CD1c-positive myeloid dendritic cell (primary cell): ENCODE results near the gene EHMT2.
"Not testable (repeated sequence)": the region's sequence is repeated elsewhere in the genome, so short reads cannot be mapped to it uniquely, and the experiment has no call there.

Experiments used
- DNase-seq: peaks from one replicate; pipeline ENCODE4 v3.0.0-alpha.2; 2016; ENCODE audit errors: extremely low spot score

Gene EHMT2

DNA sequence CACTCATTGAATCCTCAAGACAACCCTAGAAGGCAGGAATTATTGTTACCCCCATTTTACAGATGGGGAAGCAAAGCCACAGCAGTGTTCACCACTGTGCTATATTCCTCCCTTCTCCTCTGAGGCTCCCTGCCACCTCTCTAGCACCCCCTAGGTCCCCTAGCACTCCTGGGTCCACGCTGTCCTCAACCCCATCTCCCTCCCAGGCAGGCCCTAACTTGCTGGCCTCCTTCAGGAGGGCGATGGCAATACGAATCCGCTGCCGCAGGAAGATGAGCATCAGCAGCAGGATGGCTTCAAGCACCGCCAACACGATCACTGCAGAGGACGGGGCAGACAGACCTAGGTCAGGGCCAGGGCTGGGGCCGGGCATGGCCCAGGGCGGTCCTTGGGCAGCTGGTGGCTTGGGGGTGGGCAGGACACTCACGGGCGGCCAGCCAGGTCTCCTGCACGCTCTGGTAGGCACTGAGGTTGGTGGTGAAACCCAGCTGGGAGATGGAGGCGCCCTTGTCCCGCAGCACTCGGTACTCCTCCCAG, 27.0 kb downstream of the EHMT2 start:
- no peak for DNase-seq

DNA sequence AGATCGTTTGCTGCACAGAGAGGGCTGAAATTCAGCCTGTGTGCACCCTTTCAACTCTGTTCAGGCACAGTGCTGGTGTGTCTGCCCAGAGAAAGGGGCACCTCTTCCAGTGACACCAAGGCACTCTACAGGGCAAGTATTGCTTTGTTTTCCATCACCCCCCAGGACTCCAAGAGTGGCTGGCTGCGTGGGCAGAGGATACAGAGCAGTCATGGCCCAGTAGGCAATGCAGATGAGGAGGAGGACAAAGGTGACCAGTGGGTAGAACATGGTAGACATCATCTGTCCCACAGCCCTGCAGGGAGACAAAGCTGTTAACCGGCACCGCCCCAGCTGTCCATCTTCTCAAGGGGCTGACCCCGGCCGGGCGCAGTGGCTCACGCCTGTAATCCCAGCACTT, 28.2 kb downstream of the EHMT2 start:
- DNase-seq, result no peak

DNA sequence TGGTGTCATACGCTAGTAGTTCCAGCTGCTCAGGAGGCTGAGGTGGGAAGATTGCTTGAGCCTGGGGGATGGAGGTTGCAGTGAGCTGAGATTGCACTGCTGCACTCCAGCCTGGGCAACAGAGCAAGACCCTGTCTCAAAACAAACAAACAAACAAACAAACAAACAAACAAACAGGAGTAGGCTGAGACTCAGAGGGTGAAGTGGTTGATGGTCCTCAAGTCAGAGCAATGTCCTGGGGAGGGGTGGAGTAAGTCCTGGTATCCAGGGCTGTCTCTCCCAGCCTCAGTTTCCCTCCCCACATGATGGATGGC, 28.9 kb downstream of the EHMT2 start:
- DNase-seq, result not testable (repeated sequence)

DNA sequence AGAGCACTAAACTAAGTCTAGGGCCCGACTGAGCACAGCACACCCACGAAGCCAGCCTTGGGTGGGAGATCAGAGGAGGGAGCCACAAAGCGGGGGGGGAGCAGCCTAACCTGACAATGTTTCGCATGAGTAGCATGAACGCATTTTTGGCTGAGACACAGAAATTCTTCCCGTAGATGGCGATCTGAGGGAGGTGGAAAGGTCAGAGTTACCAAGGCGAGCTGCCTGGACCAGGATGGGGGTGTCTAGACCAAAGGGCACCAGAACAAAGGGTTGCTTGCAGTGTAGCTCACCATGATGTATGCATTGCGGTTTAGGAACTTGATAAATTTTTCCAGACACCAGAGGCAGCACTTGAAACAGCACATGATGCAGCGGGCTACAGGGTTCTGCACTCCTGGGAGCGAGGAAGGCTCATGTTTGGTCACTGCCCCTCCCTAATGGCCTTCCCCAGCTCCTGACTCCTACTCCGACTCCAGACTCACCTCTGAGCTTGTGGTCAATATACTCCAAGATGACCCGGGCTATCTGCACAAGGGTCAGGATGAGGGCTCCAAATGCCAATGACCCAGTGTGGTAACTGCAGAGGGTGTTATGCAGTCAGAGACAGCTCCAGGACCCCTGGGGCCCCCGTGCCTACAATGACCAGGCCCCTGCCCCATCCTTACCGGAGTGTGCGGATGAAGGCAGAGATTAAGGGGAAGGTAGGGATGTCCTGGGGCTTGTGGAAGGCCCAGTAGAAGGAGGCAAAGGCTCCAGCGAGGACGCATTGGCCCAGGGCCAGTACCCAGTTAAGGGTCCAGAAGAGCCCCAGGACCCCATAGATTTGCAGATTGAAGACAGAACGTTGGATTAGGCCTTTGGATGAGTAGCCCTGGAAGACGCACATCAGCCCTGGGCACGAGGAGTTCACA, 32.0 kb downstream of the EHMT2 start:
- DNase-seq, result no peak

DNA sequence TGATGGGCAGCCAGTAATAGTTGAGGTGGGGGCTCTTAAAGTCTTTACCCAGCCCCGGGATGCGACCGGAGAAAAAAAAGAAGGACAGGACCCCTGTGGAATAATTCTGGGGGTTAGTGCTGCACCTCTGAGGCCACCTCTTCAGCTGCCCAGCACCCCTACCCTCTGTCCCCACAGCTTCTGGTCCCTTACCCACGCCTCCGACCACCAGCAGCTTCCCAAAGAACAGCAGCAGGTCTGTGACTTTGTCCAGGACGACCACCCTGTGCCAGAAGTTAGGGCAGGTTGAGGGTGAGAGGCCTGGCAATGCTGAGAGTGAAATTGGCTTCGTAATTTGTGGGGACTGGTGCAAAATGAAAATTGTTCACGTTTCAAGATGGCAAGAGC, 32.7 kb downstream of the EHMT2 start:
- no peak for DNase-seq

DNA sequence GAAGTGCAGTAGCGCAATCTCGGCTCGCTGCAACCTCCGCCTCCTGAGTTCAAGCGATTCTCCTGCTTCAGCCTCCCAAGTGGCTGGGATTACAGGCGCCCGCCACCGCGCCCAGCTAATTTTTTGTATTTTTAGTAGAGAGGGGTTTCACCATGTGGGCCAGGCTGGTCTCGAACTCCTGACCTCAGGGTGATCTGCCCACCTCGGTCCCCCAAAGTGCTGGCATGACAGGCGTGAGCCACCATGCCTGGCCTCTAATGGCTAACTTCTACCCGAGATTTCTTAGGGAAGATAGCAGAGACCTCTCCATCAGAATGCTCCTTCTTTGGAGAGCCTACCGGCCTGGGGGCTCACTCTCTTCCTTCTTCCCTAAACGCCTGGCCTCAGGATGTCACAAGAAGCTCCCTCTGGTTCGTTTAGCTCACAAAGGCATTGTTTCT, 33.4 kb downstream of the EHMT2 start:
- DNase-seq, result not testable (repeated sequence)

DNA sequence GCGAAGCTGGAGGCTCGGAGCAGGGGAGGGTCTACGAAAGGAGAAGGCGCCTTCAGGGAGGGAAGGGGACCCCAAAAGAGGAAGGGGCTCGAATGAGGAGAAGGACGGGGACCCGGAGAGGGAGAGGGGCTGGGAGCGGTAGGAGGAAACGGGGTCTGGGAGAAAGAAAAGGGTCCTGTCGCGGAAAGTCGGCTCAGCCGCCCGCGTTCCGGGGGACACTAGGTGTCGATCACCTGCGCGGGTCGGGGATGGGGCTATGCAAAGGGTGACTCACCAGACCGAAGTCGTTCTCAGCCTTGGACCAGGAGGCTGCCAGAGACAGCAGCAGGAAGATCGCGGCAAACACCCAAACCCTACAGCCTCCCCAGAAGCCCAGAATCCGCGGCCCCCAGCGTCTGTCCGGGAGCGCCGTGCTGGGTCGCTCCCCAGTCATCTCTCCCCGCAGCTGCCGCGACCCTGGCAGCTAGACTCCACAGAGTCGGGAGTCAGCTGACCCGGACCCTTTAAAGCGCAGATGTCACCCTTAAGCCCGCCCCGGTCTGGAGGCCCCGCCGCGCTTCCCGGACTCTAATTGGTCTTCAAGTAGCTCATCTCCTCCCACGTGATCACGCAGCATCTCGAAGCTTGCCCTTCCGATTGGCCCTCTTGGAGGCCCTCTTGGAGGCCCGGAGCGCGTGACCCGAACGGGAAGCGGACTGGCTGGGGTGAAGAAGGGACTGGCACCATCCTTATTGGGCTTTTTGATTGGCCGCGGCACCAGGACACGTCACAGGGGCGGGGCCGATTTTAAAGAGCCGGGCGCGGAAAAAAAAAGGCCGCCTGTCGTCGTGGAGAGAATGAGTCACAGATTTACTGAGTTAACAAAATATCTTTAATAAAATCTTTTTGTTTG, 34.9 kb downstream of the EHMT2 start, which contains the start of gene NEU1:
TSS of gene NEU1 (minus strand) at position 478 of the 892 bp plus-strand sequence. CDS start at position 433, 45 bp downstream.
- DNase-seq, result peak; percentile 100

DNA sequence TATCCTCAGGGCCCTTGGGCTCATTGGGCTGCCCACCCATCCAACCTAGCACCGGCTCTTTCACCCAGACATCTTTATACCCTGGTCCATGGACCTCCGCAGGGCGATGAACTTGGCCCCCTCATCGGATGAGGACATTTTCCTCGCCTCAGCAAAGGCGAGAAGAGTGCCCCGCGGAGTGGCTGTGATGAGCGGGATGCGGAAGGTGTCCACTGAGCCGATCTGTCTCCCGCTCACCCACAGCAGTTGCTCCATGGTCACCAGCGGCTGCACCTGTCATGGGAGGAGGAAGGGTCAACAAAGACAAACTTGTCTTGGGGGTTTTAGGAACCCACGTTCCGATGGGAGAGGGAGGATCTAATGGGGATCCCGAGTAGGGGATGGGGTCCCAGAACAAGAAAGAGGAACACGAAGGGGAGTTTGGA, 35.6 kb downstream of the EHMT2 start:
- no peak for DNase-seq

DNA sequence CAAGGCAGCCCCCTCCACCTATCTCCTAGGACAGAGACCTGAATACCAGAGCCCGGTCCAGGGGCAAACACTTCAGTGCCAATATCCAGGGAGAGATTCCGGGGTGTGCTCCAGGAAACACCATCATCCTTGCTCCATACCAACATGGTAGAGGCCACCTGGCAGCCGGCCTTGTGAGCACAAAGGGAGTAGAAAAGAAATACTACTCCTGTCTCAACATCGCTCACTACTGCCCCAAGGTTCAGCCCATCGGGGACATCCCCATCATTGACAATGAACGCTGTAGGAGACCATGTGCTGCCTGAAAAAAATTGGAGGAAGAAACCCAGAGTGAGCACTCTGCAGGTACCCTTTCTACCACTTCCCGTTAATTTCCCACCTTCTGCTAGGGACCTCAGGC, 36.3 kb downstream of the EHMT2 start:
- no peak for DNase-seq

DNA sequence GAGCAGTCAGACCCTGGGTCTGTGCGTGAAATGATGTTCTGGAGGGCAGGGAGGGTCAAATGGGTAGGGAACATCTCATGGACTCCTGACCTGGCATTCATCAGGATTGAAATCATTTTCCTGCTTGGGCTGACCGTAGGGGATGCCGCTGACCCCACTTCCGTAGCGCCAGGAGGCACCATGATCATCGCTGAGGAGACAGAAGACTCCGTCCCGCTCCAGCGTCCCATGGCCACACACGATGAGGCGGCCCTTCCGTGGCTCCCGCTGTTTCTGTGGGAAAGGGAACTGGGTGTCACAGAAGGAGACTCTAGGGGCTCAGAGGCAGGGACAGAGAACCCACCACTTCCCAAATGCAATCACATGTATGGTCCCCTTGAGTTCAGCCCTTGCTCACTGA, 37.1 kb downstream of the EHMT2 start:
- no peak for DNase-seq

DNA sequence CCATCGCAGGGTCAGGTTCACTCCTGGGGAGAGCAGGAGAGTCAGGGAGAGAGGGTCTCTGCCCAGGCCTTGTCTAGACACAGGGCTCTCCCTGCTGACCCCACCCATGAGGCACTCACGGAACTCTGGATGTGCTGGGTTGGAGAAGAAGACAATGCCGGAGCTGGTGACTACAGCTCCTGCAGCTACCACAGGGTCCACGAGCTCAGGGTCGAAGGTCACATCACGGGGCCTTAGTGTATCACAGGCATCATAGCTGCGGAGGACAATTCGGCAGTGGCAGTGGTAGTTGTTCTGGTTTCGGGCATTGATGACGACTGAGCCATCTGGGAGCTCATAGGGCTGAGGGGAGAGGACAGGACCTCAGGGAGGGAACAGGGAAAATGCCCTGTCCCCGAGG, 37.6 kb downstream of the EHMT2 start:
- DNase-seq, result no peak

DNA sequence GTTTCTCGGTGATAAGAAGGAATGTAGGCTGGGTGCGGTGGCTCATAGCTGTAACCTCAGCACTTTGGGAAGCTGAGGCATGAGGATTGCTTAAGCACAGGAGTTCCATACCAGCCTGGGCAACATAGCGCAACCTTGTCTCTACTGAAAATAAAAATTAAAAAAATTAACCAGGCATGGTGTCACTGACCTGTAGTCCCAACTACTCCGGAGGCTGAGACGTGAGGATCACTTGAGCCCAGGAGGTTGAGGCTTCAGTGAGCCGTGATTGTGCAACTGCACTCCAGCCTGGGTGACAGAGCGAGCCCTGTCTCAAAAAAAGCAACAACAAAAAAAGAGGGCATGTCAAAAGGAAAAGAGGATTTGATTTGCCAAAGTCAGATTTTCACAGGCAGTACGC, 38.8 kb downstream of the EHMT2 start:
- DNase-seq, result no peak

DNA sequence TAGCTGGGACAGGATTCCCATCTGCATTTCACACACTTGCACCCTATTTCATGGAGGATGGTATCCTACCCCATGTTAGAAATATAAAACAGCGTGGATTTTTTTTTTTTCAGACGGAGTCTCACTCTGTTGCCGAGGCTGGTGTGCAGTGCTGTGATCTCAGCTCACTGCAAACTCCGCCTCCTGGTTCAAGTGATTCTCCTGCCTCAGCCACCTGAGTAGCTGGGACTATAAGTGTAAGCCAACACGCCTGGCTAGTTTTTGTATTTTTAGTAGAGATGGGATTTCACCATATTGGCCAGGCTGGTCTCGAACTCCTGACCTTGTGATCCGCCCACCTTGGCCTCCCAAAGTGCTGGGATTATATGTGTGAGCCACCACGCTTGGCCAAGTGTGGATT, 39.7 kb downstream of the EHMT2 start:
- not testable (repeated sequence) for DNase-seq

DNA sequence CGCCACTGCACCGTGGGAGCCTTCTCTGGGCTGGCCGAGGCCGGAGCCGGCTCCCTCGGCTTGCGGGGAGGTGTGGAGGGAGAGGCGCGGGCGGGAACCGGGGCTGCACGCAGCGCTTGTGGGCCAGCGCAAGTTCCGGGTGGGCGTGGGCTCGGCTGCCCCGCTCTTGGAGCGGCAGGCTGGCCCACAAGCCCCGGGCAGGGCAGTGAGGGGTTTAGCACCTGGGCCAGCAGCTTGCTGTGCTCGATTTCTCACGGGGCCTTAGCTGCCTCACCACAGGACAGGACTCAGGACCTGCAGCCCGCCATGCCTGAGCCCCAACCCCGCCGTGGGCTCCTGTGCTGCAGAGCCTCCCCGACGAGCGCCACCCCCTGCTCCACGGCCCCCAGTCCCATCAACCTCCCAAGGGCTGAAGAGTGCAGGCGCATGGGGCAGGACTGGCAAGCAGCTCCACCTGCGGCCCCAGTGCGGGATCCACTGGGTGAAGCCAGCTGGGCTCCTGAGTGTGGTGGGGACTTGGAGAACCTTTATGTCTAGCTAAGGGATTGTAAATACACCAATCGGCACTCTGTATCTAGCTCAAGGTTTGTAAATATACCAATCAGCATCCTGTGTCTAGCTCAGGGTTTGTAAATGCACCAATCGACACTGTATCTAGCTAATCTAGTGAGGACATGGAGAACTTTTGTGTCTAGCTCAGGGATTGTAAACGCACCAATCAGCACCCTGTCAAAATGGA, 45.3 kb downstream of the EHMT2 start:
- not testable (repeated sequence) for DNase-seq

DNA sequence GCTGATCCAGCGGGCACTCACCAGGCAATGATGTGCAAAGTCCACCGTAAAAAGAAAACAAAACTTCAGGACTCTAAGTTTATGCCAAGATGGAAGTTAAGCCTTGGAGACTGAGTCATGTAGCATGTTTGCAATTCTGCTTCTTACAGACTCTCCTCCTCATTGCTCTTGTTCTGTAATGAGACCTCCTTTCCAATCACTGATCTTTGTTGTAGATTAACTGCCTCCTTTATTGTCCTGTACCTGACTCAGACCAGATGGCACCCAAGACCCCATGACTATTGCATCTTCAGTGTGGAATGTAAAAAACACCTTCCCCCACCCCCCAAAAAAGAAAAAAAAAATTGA, 46.0 kb downstream of the EHMT2 start:
- DNase-seq, result no peak

DNA sequence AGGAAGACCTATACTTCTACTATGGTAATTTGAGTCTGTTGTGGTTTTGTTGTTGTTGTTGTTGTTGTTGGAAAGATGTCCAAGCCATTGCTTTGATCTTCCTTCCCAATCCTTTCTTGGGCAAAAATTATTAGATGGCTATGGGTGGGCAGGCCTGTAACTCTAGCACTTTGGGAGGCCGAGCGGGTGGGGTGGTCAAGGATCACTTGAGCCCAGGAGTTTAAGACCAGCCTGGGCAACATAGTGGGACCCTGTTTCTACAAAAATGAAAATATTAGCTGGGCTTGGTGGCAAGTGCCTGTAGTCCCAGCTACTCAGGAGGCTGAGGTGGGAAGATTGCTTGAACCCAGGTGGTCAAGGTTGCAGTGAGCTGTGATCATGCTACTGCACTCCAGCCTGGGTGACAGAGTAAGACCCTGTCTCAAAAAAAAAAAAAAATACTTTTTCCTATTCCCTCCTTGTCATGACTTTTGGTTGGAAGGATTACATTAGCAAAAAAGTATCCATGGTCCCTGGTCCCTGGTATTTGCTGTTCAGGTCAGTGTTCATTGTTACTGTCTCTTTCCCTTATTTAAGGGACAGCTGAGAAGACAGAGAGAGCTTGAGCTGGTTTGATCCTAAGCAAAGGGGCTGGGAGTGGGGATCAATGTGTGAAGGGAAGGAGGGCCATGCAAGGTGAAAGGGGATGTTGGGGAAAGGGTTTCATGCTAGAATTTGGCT, 46.6 kb downstream of the EHMT2 start:
- DNase-seq, result no peak

DNA sequence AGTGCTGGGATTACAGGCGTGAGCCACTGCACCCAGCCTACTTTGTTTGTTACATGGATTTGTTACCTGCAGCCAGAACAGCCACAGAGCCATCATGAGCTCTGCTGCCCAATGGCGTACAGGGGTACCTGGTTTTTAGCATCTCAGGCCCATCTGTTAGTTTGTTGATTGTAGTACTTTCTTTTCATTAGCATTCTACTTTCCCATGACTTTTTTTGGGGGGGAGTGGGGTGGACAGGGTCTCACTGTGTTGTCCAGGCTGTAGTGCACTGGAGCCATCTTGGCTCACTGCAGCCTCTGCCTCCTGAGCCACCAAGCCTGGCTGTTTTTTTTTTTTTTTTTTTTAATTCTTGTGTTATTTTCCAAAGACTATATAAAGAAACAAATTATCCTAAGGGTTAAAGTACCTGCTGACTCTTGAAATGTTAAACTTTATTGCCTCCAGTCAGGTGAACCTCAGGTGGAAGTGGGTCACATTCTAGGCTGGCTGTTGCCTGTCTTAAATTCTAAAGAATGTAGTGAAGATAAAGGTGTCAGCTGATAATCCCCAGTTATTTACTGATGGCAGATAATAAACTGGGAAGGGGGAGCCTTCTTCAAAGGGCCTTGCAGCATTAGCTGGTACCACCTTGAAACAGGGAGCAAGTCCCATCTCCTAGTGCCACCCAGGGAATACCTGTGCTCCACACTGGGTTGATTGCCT, 50.1 kb downstream of the EHMT2 start:
- DNase-seq, result no peak

DNA sequence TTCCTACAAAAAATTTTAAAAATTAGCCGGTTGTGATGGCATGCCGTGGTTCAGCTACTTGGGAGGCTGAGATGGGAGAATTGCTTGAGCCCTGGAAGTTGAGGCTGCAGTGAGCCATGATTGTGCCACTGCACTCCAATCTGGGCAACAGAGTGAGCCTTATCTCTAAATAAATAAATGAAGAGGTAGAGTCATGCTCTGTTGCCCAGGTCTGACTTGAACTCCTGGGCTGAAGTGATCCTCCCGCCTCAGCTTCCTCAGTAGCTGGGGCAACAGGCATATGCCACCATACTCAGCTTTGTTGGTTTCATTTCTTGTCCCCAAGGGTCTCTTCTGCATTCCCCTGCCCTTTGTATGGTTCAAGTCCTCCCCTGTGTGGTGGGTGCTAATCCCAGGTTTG, 53.0 kb downstream of the EHMT2 start:
- no peak for DNase-seq

DNA sequence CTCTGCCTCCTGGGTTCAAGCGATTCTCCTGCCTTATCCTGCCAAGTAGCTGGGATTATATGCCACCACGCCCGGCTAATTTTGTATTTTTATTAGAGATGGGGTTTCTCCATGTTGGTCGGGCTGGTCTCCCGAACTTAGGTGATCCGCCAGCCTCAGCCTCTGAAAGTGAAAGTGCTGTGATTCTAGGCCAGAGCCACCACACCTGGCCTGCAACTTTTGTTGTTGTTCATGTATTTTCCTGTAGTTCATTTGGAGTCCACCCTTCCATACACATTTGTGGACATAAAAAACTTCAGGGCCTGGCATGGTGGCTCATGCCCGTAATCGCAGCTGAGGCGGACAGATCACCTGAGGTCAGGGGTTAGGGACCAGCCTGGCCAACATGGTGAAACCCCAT, 55.4 kb downstream of the EHMT2 start:
- DNase-seq, result no peak

DNA sequence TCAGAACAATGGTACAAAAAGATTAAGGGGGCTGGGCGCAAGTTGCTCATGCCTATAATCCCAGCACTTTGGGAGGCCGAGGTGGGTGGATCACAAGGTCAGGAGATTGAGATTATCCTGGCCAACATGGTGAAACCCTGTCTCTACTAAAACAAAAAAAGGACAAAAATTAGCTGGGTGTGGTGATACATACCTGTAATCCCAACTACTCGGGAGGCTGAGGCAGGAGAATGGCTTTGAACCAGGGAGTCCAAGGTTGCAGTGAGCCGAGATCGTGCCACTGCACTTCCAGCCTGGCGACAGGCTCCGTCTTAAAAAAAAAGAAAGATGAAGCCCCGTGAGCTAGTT, 57.7 kb downstream of the EHMT2 start:
- not testable (repeated sequence) for DNase-seq

DNA sequence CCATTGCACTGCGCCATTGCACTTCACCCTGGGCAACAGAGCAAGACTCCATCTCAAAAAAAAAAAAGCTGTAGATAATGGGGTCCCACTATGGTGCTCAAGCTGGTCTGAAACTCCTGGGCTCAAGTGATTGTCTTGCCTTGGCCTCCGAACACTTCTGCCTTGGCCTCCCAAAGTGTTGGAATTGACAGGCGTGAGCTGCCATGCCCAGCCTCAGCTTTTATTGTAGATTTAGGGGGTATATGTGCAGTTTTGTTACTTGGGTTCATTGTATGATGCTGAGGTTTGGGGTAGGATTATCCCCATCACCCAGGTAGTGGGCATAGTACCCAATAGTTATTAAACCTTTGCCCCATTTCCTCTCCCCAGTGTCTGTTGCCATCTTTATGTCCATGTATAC, 58.5 kb downstream of the EHMT2 start:
- DNase-seq, result no peak
